ENCODE measurements around the gene LPO.

GRCh38 chr17:58245428-58246103 lies 7.2 kb downstream of the LPO start:
- TF ChIP-seq TCF4 (CRISPR knock-in tag; IDR thresholded peaks at IDR 0.05; ENCODE audit: borderline replicate concordance) (no peak), ZC3H10 (CRISPR knock-in tag; IDR thresholded peaks at IDR 0.05) (no peak), ZFP30 (CRISPR knock-in tag; IDR thresholded peaks at IDR 0.05) (no peak), PATZ1 (CRISPR knock-in tag; IDR thresholded peaks at IDR 0.05; ENCODE audit: borderline replicate concordance) (no peak), CSDC2 (CRISPR knock-in tag; IDR thresholded peaks at IDR 0.05) (no peak), ZNF565 (CRISPR knock-in tag; conservative IDR thresholded peaks at IDR 0.05; ENCODE audit: low read depth) (no peak), ISL1 (CRISPR knock-in tag; IDR thresholded peaks at IDR 0.05) (no peak), GLIS3 (CRISPR knock-in tag; IDR thresholded peaks at IDR 0.05) (no peak), BACH2 (CRISPR knock-in tag; IDR thresholded peaks at IDR 0.05; ENCODE audit: borderline replicate concordance) (no peak), POU6F1 (CRISPR knock-in tag; IDR thresholded peaks at IDR 0.05; ENCODE audit: borderline replicate concordance, low read depth) (no peak), SNAI2 (CRISPR knock-in tag; IDR thresholded peaks at IDR 0.05) (no peak), TOX (CRISPR knock-in tag; IDR thresholded peaks at IDR 0.05; ENCODE audit: borderline replicate concordance) (no peak), ZNF8 (CRISPR knock-in tag; IDR thresholded peaks at IDR 0.05) (no peak)
